Hematopoietic multipotent progenitor cell treated with erythropoietin and hydrocortisone succinate and interleukin-3 and kit ligand, for 4 days (in vitro differentiated cells): ENCODE data around the gene IER5L.
A peak's percentile ranks its signal among the peaks of the same experiment; 100 is the strongest.

Experiments used
- DNase-seq: peaks from one replicate; pipeline ENCODE4 v3.0.0-alpha.2; 2015

IER5L gene

DNA sequence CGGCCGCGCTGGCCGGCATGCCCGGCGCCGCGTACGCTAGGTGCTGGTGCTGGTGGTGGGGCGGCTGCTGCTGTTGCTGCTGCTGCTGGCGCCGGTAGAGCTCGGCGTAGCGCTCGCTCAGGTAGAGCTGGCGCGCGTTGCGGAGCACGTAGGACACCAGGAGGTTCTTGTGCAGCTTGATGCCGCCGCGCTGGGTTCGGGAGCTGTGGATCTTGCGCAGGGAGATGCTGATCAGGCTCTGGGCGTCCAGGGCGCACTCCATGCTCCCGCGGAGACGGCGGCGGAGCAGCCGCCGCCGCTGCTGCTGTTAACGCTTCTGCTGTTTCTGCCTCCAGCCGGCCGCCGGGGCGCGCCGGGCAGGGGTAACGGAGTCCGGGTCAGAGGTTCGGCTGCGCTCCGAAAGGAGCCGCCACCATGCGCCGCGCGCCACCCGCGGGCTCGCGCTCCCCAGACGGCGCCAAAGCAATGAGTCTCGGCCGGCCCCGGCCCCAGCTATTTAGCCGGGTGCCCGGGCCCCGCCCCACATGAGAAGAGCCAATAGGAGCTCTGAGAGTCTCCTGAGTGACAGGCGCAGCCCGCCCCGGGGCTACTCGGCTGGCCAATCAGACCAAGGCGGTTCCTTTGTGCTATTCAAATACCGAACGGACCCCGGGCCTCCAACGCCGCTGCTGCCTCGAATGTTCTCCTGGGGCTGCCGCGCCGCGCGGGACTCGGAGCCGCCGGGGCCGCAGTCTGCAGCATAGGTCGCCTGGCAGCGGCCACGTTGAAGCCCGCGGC is at the start of gene IER5L:
Gene IER5L, minus strand, starts transcription at position 471 of the 777 bp plus-strand sequence. Its CDS starts 209 bp downstream, at position 262.
- peak; percentile 97 for DNase-seq

- DNase-seq: no peak
Observed at GRCh38 chr9:129227843-129228189, 49.8 kb upstream of the IER5L start.

- peak; percentile 79 for DNase-seq
Observed at GRCh38 chr9:129225815-129226214, 47.8 kb upstream of the IER5L start.

DNA sequence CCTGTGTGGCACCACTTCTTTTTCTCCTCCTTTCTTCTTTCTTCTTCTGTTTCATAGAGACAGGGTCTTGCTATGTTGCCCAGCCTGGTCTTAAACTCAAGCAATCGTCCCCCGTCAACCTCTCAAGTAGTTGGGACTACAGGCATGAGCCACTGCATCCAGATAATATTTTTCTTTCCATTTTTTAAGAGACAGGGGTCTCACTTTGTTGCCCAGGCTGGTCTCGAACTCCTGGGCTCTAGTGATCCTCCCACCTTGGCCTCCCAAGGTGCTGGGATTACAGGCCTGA is 47.4 kb upstream of the IER5L start:
- no peak for DNase-seq

DNA sequence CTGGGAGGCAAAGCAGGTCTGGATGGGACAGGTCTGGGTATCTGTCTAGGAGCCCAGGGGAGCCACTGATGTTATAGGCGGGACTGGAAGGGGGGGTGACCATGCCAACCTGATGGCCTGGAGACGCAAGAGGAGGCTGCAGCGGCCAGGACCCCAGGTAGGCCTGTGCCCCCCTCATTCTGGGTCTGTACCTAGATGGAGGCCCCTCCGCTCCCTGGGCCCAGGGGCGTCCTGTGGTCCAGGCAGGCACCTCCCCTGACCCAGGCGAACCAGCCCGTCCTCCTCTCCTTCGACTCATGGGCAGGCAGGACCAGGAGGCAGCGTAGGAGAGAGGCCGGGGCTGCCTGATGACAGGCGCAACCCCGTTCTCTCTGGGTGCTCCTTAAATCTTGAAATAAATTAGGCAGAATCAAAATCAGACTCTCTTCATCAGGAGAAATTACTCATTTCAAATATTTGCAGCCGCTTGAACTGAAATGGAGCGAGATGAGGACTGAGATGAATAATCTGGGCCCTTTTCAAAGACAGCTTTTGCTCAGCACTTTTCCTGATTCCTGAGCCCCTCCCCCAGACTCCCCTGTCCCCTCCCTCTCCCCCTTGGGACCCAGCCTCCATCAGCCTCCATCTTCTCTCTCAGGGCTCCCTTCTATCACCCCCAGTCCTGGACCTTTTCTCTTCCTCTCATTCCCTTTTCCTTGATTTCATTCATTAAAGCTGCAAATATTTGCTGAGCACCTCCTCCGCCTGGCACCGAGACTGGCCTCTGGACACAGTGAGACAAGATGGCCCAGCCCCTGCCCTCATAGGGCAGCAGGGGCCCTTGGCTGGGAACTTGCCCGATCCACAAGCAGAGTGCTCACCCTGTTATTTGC is 46.8 kb upstream of the IER5L start:
- DNase-seq: no peak

- no peak for DNase-seq
Observed at GRCh38 chr9:129223551-129224208, 45.6 kb upstream of the IER5L start.

GRCh38 chr9:129222819-129223218 is 44.8 kb upstream of the IER5L start:
- DNase-seq: no peak

DNA sequence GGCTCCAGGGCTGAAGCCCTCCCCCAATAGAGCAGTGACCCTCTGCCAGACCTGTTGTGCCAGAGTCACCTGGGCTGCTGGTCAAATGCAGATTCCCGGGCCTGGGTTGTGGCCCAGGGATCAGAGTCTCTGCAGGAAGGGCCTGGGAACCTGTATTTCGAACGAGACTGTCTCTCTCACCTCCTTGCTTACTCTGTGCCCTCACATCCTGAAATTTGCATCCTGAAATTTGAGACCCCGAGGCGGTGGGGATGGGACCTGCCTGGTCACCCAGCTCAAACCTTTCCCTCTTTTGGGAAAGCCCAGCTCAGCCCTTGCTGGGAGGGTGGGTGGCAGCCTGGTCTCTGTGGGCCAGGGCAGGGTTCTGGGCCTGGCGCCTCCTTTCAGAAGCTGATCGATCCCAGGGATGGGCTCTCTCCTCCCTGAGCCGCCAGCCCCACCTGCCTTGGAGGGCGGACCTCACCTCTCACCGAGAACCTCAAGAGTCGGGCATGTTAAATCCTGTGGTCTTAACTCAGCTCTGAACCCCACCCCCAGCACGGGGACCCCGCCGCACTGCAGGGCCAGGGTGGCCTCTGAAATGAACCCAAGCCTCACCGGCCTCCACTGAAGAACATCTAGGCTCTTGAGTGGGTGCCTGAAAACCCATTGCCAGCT is 44.0 kb upstream of the IER5L start:
- DNase-seq: no peak

DNA sequence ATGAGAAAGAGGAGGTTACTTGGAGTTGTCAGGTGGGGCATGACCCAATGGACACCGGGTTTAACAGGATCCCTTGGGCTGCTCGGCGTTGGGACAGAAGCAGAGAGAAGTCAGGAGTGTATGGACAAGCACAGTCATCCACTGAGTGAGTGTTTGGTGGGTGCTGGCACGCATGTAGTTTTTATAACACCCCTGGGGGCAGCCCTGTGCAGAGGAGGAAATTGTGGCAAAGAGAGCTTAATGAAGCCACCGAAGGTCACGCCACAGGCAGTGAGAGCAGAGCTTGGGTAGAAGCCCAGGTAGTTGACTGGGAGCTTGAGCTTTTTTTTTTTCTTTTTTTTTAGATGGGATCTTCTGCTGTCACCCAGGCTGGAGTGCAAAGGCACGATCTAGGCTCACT is 43.2 kb upstream of the IER5L start:
- peak; percentile 62 for DNase-seq

DNA sequence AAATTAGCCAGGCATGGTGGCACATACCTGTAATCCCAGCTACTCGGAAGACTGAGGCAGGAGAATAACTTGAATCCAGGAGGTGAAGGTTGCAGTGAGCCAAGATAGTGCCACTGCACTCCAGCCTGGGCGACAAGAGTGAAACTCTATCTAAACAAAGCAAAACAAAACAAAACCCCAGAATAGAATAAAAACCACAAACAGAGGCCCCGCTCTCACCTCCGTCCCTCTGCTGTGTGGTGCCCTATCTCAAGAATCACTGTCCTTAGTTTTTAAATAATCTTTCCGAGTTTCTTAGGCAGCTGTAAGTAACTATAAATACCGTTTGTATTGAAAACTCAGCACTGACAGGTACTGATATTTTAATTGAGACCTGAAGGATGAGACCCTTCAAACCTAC is 42.7 kb upstream of the IER5L start:
- DNase-seq: no peak

DNA sequence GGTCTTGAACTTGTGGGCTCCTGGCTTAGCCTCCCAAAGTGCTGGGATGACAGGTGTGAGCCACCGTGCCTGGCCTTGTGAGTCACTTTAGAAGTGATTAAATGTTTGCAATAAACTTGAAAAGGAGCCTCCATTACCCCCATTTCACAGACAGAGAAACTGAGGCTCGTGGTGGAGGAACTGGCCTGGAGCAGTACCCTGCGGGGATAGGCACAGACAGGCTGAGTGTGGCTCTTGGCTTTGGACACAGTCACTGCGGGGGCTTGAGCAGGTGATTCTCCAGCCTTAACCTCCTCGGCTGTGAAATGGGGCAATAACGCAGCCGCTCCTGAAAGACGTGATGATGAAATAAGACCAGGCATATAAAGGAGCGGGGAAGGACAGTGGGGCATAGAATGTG is 40.9 kb upstream of the IER5L start:
- DNase-seq: no peak

- no peak for DNase-seq
Observed at GRCh38 chr9:129218272-129218625, 40.2 kb upstream of the IER5L start.

DNA sequence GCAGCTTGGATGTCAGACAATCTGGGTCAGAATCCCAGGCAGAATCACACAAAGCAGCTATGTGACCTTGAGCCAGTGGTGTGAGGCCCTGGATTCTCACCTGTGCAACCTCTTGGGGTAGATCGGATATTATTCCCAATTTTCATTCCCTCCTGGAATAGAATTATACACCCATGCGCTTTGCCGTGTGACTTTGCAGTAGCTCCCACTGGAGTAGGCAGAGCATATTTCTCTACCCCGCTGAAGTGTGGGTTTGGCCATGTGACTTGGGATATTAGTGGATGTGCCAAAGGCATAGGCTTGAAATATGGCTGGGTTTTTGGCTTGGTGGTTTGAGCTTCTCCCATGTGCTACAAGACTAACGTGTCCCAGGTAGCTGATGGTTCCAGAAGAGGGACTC is 35.5 kb upstream of the IER5L start:
- no peak for DNase-seq

DNA sequence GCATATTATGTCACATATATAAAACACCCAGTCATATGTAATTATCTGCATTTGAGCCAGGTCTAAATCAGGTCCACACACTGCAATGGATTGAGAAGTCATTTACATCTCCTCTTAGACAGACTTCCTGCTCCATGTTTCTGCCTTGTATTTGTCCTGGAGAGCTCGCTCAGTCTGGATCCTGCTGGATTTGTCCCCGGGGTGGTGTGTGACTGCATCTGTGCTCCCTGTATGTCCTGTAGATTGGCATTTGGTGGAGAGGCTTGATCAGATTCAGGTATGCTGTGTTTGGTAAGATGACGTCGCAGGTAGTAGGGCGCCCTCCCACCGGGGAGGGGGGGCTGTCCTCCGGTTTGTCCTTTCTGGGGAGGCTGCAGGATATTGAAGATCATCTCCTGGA is 33.6 kb upstream of the IER5L start:
- no peak for DNase-seq

- no peak for DNase-seq
Observed at GRCh38 chr9:129210125-129210524, 32.1 kb upstream of the IER5L start.

GRCh38 chr9:129209580-129209979 is 31.5 kb upstream of the IER5L start:
- DNase-seq: no peak

DNA sequence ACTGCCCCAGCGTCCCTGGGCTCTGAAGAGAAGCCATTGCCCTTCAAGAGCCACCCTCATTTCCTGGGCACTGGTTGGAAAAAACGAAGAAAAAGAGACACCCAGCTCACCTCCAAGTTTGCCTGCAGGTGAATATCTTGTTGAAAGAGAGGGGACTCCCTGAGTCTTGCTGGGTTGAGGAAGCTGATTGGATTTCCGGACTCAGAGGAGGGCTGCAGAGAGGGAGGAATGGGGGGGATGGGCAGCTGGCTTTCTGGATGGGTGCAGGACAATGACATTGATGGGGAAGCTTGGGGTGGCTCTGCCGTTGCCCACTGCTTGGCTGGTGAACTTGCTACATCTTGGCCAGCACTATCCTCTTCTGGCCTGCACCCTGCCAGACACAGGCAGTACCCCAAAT is 31.0 kb upstream of the IER5L start:
- DNase-seq: no peak

DNA sequence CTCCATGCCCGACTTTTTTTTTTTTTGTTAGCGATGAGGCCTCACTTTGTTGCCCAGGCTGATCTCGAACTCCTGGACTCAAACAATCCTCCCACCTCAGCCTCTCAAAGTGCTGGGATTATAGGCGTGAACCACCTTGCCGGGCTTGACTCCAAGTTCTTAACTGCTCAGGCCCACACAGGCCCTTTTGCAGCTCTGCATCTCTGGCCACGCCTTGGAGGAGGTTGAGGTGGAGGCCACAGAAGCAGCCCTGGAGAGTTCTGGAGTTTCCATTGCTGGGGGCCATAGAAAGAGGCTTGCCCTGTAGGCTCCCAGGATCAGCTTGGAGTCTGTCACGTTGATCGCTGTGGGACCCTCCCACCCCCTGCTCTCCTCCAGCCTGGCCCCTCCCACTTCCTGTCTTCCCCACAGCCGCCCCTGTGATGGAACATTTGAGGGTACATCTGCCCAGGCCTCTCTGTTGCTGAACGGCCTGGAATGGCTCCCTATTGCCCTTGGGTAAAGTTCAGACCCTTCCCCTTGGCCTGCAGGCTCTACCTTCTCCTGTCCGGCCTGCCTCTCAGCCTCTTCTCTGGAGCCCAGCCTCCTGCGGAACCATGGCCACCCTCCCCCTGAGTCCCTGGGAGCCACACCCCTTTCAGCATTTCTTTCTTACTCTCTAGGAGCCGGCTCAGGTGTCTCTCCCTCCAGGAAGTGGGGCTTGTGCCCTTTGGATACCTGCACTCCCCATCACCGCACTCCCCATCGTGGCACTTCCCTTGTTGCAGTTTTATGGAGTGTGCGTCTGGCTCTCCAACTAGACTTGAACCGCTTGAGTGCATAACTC is 30.4 kb upstream of the IER5L start:
- DNase-seq: peak; percentile 40

- DNase-seq: no peak
Observed at GRCh38 chr9:129206905-129207304, 28.8 kb upstream of the IER5L start.

DNA sequence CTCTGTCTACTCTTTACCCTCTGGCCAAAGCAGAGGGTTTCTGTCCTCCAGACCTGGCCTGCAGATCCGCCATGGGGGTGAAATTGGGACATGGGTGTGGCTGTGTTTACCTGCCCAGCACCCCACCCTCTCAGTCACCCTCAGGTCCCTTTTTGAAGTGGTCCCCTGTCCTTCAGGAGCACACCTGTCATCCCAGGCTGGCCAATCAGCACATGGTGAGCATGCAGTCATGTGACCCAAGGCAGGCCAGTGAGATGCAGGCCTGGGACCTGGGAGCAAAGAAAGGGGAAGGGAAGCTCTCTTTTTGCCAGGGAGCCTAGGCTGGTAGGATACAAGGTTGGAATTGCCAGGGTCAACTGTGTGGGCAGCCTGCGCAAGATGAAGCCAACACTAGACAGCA is 28.3 kb upstream of the IER5L start:
- DNase-seq: no peak

- no peak for DNase-seq
Observed at GRCh38 chr9:129204840-129205239, 26.8 kb upstream of the IER5L start.

GRCh38 chr9:129203556-129203909 is 25.5 kb upstream of the IER5L start:
- DNase-seq: no peak
